Neuronal stem cell (in vitro differentiated cells): ENCODE data around the gene PTH1R.

ENCODE experiments used
- DNase-seq: peaks from one replicate; pipeline ENCODE4 v3.0.0-alpha.2; 2013; ENCODE audit warnings: low spot score
- H2AFZ ChIP-seq: one replicate; pipeline ENCODE4 v1.6.1; 2013; ENCODE audit warnings: mild to moderate bottlenecking, low read length, inconsistent platforms
- H2AK5ac ChIP-seq: 2 replicates; pipeline ENCODE4 v1.6.1; 2013; ENCODE audit warnings: low read depth, mild to moderate bottlenecking, inconsistent platforms, low read length, moderate library complexity, mixed read lengths
- H2BK120ac ChIP-seq: 2 replicates; pipeline ENCODE4 v1.6.1; 2013; ENCODE audit warnings: low read depth, mild to moderate bottlenecking, inconsistent platforms, low read length, moderate library complexity, mixed read lengths
- H2BK12ac ChIP-seq: one replicate; pipeline ENCODE4 v1.6.1; 2013; ENCODE audit warnings: low read length, inconsistent platforms
- H2BK15ac ChIP-seq: 2 replicates; pipeline ENCODE4 v1.6.1; 2013; ENCODE audit warnings: mild to moderate bottlenecking, low read length, inconsistent platforms, mixed read lengths
- H2BK5ac ChIP-seq: one replicate; pipeline ENCODE4 v1.6.1; 2013; ENCODE audit warnings: inconsistent platforms, mild to moderate bottlenecking, low read length, moderate library complexity
- H3K14ac ChIP-seq: one replicate; pipeline ENCODE4 v1.6.1; 2013; ENCODE audit warnings: low read length, inconsistent platforms
- H3K18ac ChIP-seq: 2 replicates; pipeline ENCODE4 v1.6.1; 2013; ENCODE audit warnings: low read length, inconsistent platforms
- H3K23ac ChIP-seq: 2 replicates; pipeline ENCODE4 v1.6.1; 2013; ENCODE audit warnings: low read depth, mild to moderate bottlenecking, mixed read lengths, low read length, inconsistent platforms; ENCODE audit not compliant: poor library complexity
- H3K27ac ChIP-seq: replicated peaks from 3 replicates; pipeline ENCODE4 v1.5.1; 2013; ENCODE audit warnings: low read length, inconsistent platforms
- H3K27me3 ChIP-seq, 3 experiments: 2 replicates each; pipeline ENCODE4 v1.6.1; 2013; ENCODE audit warnings: low read length in 3 of 3, mild to moderate bottlenecking in 2 of 3, inconsistent platforms in 1 of 3, low read depth in 1 of 3, mixed read lengths in 1 of 3, moderate library complexity in 1 of 3; ENCODE audit not compliant: control insufficient read depth in 3 of 3, insufficient read depth in 3 of 3
- H3K36me3 ChIP-seq, 2 donors: replicated peaks in 1 of 2; 2 replicates each; pipeline ENCODE4 v1.6.1; 2013; ENCODE audit warnings: low read length in 2 of 2; ENCODE audit not compliant: control insufficient read depth in 2 of 2, insufficient read depth in 2 of 2
- H3K4ac ChIP-seq: 2 replicates; pipeline ENCODE4 v1.6.1; 2013; ENCODE audit warnings: inconsistent platforms, mild to moderate bottlenecking, low read length, moderate library complexity
- H3K4me1 ChIP-seq, 2 donors: 1 replicate in 1 of 2; 2 replicates in 1 of 2; pipeline ENCODE4 v1.6.1; 2013; ENCODE audit warnings: low read length in 2 of 2, low read depth in 1 of 2; ENCODE audit not compliant: control insufficient read depth in 2 of 2, insufficient read depth in 1 of 2
- H3K4me2 ChIP-seq: one replicate; pipeline ENCODE4 v1.6.1; 2013; ENCODE audit warnings: mild to moderate bottlenecking, low read length, inconsistent platforms; ENCODE audit not compliant: insufficient read depth, poor library complexity, severe bottlenecking
- H3K4me3 ChIP-seq, 2 donors: 2 replicates each; pipeline ENCODE4 v1.5.1; 2013; ENCODE audit warnings: low read length in 2 of 2, mild to moderate bottlenecking in 2 of 2, inconsistent platforms in 1 of 2, moderate library complexity in 1 of 2
- H3K79me1 ChIP-seq: one replicate; pipeline ENCODE4 v1.6.1; 2013; ENCODE audit warnings: low read depth, mild to moderate bottlenecking, inconsistent platforms, low read length, moderate library complexity
- H3K9ac ChIP-seq: one replicate; pipeline ENCODE4 v1.6.1; 2013; ENCODE audit warnings: mild to moderate bottlenecking, low read depth, low read length, inconsistent platforms; ENCODE audit not compliant: poor library complexity
- H3K9me3 ChIP-seq, 2 donors: replicated peaks in 1 of 2; 2 replicates each; pipeline versions ENCODE3 to v1.6.1; 2013; ENCODE audit warnings: low read length in 2 of 2, mild to moderate bottlenecking in 2 of 2, inconsistent platforms in 1 of 2, low read depth in 1 of 2, mixed read lengths in 1 of 2, moderate library complexity in 1 of 2; ENCODE audit not compliant: control insufficient read depth in 2 of 2, insufficient read depth in 1 of 2
- H4K8ac ChIP-seq: one replicate; pipeline ENCODE4 v1.6.1; 2013; ENCODE audit warnings: low read depth, mild to moderate bottlenecking, inconsistent platforms, low read length, moderate library complexity
- H4K91ac ChIP-seq: one replicate; pipeline ENCODE4 v1.6.1; 2013; ENCODE audit warnings: low read length, low read depth, mild to moderate bottlenecking, inconsistent platforms; ENCODE audit not compliant: poor library complexity
- WGBS, 2 donors: extraction: QIAGEN DNeasy Blood & Tissue Kit; methylation state at CpG; one replicate each; pipeline ENCODE4 v1.1.7; 2013; ENCODE audit warnings: missing lambda C conversion rate in 2 of 2, mixed read lengths in 1 of 2; ENCODE audit not compliant: insufficient read length in 2 of 2, insufficient replicate concordance in 1 of 2; ENCODE audit errors: extremely low coverage in 2 of 2; 5-methylcytosine and 5-hydroxymethylcytosine counted together

PTH1R gene

DNA sequence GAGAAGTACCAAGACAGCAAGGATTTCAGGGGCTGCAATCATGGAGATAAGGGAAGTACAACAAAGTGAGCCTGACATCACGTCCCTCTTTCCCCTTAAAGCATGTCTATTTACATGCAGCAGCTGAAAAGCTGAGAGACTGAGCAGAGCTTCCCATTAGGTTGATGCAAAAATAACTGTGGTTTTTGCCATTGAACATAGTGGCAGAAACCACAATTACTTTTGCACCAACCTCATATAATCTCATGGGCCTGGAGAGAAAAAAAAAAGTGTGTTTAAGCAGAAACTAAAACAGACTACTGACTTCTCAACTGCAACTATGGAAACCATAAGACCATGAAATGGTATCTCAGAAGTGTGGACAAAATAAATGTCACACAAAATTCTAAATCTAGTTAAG is 50.8 kb downstream of the PTH1R start:
- Histone ChIP-seq H2BK15ac (no peak overlapping the region), H3K79me1 (peaks cover 17% of the 10 kb centered on the region), H3K4me2 (no peak overlapping the region), H2BK5ac (no peak overlapping the region), H4K91ac (no peak overlapping the region), H2AFZ (no peak overlapping the region), H2AK5ac (no peak overlapping the region), H2BK12ac (no peak overlapping the region), H3K23ac (no peak overlapping the region), H4K8ac (no peak overlapping the region), H3K4me3 (no peak overlapping the region), H3K27me3 (no peaks in the 10 kb centered on the region), H3K4ac (no peak overlapping the region), H3K18ac (no peak overlapping the region), H3K9ac (no peak overlapping the region), H3K36me3 (peaks cover 25 to 71% of the 10 kb centered on the region in 2 donors), H3K4me1 (peaks cover 0 to 2% of the 10 kb centered on the region in 2 donors), H3K9me3 (peaks cover 0 to 13% of the 10 kb centered on the region in 2 donors), H3K14ac (no peak overlapping the region), H3K27ac (no peak overlapping the region), H2BK120ac (no peak overlapping the region)
- WGBS, 2 donors = no CpG with 5 or more reads among the region's 1 CpG
- DNase-seq = no peak

GRCh38 chr3:46929324-46929723 is 51.8 kb downstream of the PTH1R start:
- no peak overlapping the region for H4K91ac ChIP-seq
- no peak overlapping the region for H2BK5ac ChIP-seq
- no peak overlapping the region for H3K4me2 ChIP-seq
- no peaks in the 10 kb centered on the region for H3K27me3 ChIP-seq
- no peak overlapping the region for H2AFZ ChIP-seq
- DNase-seq = no peak
- WGBS, 2 donors = no CpG with 5 or more reads among the region's 2 CpGs
- H3K79me1 ChIP-seq = peaks cover 16% of the 10 kb centered on the region
- H2BK120ac ChIP-seq = no peak overlapping the region
- H3K4me1 ChIP-seq = peaks cover 0 to 2% of the 10 kb centered on the region in 2 donors
- peaks cover 19 to 67% of the 10 kb centered on the region in 2 donors for H3K36me3 ChIP-seq
- H2BK15ac ChIP-seq = no peak overlapping the region
- no peak overlapping the region for H3K27ac ChIP-seq
- no peak overlapping the region for H3K18ac ChIP-seq
- H2BK12ac ChIP-seq = no peak overlapping the region
- no peak overlapping the region for H3K4ac ChIP-seq
- H3K14ac ChIP-seq = no peak overlapping the region
- H3K9ac ChIP-seq = no peak overlapping the region
- no peak overlapping the region for H3K23ac ChIP-seq
- H4K8ac ChIP-seq = no peak overlapping the region
- H3K4me3 ChIP-seq = no peak overlapping the region
- no peak overlapping the region for H2AK5ac ChIP-seq
- H3K9me3 ChIP-seq = peaks cover 0 to 13% of the 10 kb centered on the region in 2 donors

- no peak overlapping the region for H3K4ac ChIP-seq
- DNase-seq = no peak
- H3K4me2 ChIP-seq = no peak overlapping the region
- H3K4me3 ChIP-seq = no peak overlapping the region
- H3K14ac ChIP-seq = no peak overlapping the region
- H4K91ac ChIP-seq = no peak overlapping the region
- peaks cover 2 to 10% of the 10 kb centered on the region in 2 donors for H3K4me1 ChIP-seq
- no CpG with 5 or more reads among the region's 9 CpGs for WGBS, 2 donors
- H3K79me1 ChIP-seq = peaks cover 14% of the 10 kb centered on the region
- peak overlapping the region; percentile 32 for H2AK5ac ChIP-seq
- no peak overlapping the region for H2AFZ ChIP-seq
- H2BK5ac ChIP-seq = peak overlapping the region; percentile 29
- H2BK15ac ChIP-seq = no peak overlapping the region
- H3K23ac ChIP-seq = no peak overlapping the region
- H3K27ac ChIP-seq = no peak overlapping the region
- H3K18ac ChIP-seq = no peak overlapping the region
- no peaks in the 10 kb centered on the region for H3K27me3 ChIP-seq
- H4K8ac ChIP-seq = no peak overlapping the region
- peaks cover 0 to 13% of the 10 kb centered on the region in 2 donors for H3K9me3 ChIP-seq
- peaks cover 13 to 66% of the 10 kb centered on the region in 2 donors for H3K36me3 ChIP-seq
- H3K9ac ChIP-seq = no peak overlapping the region
- H2BK12ac ChIP-seq = no peak overlapping the region
- H2BK120ac ChIP-seq = no peak overlapping the region
Measured at GRCh38 chr3:46930166-46930944, 52.8 kb downstream of the PTH1R start.

DNA sequence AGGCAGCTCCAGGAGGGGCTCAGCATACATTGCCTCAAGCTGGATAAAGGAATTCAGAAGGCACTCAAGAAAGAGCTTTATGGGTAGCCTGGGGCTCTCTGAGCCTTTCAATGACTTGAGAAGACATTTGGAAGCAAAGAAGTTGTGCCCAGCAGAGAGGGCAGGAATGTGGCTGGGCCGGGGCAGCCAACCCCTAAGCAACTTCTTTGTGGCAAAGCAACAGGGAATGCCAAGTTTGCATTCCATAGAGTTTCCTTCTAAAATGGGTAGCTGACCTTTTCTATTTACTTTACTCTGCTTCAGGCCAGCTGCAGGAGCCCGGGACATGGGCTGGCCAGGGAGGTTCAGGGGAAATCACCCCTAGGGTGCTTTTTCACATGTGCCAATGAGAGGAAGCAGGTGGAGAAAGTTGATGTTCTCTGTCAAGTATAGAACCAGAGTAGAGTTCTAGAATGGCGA is 53.5 kb downstream of the PTH1R start:
- H3K27me3 ChIP-seq = no peaks in the 10 kb centered on the region
- no peak overlapping the region for H2BK5ac ChIP-seq
- no peak overlapping the region for H2BK120ac ChIP-seq
- peak overlapping the region; percentile 32 for H2AK5ac ChIP-seq
- H4K91ac ChIP-seq = no peak overlapping the region
- no peak overlapping the region for H2BK12ac ChIP-seq
- H2BK15ac ChIP-seq = no peak overlapping the region
- no peak overlapping the region for H3K4me3 ChIP-seq
- WGBS, 2 donors = no CpG with 5 or more reads among the region's 3 CpGs
- H2AFZ ChIP-seq = no peak overlapping the region
- H3K36me3 ChIP-seq = peaks cover 7 to 62% of the 10 kb centered on the region in 2 donors
- H3K27ac ChIP-seq = no peak overlapping the region
- H3K4me2 ChIP-seq = no peak overlapping the region
- no peak overlapping the region for H3K4ac ChIP-seq
- H3K23ac ChIP-seq = no peak overlapping the region
- H3K79me1 ChIP-seq = peaks cover 14% of the 10 kb centered on the region
- H3K18ac ChIP-seq = no peak overlapping the region
- no peak for DNase-seq
- H3K9me3 ChIP-seq = peaks cover 0 to 13% of the 10 kb centered on the region in 2 donors
- no peak overlapping the region for H4K8ac ChIP-seq
- no peak overlapping the region for H3K9ac ChIP-seq
- H3K4me1 ChIP-seq = peaks cover 6 to 12% of the 10 kb centered on the region in 2 donors
- H3K14ac ChIP-seq = no peak overlapping the region
